Uterus (tissue), 2 donors: ENCODE measurements around the gene EPB41L1.

ENCODE experiments used
- POLR2A ChIP-seq, 2 donors: fragments of 450-650 bp; IDR thresholded peaks; one replicate each; pipeline ENCODE4 v1.6.1; 2016; ENCODE audit warnings: antibody characterized with exemption in 2 of 2, mild to moderate bottlenecking in 1 of 2, moderate library complexity in 1 of 2
- TF ChIP-seq, protein P1 (sequence below), 4 experiments: fragments of 200-600 bp in 2 of 4; fragments of 450-650 bp in 2 of 4; sonication (generic) in 2 of 4; IDR thresholded peaks; one replicate each; pipeline ENCODE4 v1.5.1; 2016 to 2019; ENCODE audit warnings: antibody characterized with exemption in 4 of 4, mild to moderate bottlenecking in 2 of 4, moderate library complexity in 1 of 4

DNA sequence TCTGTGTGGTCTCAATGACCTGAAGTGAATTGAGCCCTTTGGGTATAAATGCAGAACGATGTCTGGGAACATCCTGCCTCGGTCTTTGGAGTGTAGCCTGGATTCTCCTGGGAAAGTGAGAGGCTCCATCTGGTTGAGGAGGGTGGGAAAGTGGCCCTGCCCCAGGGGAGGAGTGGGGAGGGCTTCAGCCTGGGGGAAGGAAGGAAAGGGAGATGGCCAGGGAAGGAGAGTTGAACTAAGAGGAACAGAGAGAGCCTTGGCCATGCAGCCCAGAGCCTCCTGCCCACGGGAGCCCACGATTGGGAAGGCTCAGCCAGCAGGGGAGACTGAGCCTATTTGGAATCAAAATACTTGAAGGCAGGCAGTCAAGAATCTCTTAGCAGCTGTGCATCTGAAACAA, 2.3 kb upstream of the EPB41L1 start:
- TF ChIP-seq, protein P1, sequence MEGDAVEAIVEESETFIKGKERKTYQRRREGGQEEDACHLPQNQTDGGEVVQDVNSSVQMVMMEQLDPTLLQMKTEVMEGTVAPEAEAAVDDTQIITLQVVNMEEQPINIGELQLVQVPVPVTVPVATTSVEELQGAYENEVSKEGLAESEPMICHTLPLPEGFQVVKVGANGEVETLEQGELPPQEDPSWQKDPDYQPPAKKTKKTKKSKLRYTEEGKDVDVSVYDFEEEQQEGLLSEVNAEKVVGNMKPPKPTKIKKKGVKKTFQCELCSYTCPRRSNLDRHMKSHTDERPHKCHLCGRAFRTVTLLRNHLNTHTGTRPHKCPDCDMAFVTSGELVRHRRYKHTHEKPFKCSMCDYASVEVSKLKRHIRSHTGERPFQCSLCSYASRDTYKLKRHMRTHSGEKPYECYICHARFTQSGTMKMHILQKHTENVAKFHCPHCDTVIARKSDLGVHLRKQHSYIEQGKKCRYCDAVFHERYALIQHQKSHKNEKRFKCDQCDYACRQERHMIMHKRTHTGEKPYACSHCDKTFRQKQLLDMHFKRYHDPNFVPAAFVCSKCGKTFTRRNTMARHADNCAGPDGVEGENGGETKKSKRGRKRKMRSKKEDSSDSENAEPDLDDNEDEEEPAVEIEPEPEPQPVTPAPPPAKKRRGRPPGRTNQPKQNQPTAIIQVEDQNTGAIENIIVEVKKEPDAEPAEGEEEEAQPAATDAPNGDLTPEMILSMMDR (IDR thresholded peaks at IDR 0.05): no peak
- TF ChIP-seq POLR2A (IDR thresholded peaks at IDR 0.05): no peak
